Urothelium cell line (cell line): ENCODE results near the gene SIL1.
"Not testable (repeated sequence)": the region's sequence is repeated elsewhere in the genome, so short reads cannot be mapped to it uniquely, and the experiment has no call there.

Experiments used
- DNase-seq: peaks from one replicate; pipeline ENCODE4 v3.0.0; 2011; ENCODE audit warnings: low spot score, mixed read lengths
- FAIRE-seq: peaks from 2 replicates; lab custom pipeline; 2011; peaks lifted over from hg19 to GRCh38; lab: Jason Lieb, UNC

Gene SIL1

GRCh38 chr5:139113892-139114291 lies 84.3 kb downstream of the SIL1 start:
- FAIRE-seq, result no peak

DNA sequence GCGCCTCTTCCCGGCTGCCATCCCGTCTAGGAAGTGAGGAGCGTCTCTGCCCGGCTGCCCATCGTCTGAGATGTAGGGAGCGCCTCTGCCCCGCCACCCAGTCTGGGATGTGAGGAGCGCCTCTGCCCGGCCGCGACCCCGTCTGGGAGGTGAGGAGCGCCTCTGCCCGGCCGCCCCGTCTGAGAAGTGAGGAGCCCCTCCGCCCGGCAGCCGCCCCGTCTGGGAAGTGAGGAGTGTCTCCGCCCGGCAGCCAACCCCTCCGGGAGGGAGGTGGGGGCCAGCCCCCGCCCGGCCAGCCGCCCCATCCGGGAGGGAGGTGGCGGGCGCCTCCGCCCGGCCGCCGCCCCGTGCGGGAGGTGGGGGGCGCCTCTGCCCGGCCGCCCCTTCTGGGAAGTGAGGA lies 85.8 kb downstream of the SIL1 start:
- FAIRE-seq, DNase-seq: not testable (repeated sequence)

More at GRCh38 chr5:139113892-139114291, 84.3 kb downstream of the SIL1 start:
- DNase-seq, result no peak

DNA sequence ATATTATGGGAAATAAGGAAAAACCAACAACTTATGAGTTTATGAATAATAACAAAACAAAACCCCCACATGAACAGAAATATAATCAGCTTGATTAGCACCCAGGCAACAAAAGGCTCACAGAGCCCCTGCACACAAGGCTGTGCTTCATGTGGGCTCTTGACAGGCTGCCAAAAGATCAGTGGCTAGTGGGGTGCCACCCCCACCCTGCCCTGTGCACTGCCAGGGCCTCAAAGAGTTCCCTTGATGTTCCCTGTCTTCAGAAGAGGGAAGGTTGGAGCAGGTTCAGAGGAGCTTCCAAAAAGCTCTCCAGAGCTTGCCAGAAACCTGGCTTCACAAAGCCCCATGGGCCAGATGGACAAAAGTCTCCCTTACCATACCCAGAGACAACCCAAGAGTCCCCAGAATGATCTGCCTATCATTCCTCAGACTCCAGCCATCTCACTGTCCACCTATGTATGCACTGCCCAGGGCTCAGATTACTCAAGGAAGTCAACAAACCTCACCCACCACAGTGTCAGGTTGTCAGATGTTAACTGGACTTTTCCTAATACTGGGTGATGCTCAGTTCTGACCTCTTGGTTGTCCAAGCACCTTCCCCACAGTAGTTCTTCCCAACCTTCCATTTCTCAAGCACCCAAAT lies 87.5 kb downstream of the SIL1 start:
- DNase-seq, result no peak
- FAIRE-seq, result no peak

- peak; percentile 52 for DNase-seq
- no peak for FAIRE-seq
Observed at GRCh38 chr5:139108063-139108824, 89.9 kb downstream of the SIL1 start.

GRCh38 chr5:139105621-139106071 lies 92.5 kb downstream of the SIL1 start:
- no peak for FAIRE-seq
- DNase-seq, result no peak

DNA sequence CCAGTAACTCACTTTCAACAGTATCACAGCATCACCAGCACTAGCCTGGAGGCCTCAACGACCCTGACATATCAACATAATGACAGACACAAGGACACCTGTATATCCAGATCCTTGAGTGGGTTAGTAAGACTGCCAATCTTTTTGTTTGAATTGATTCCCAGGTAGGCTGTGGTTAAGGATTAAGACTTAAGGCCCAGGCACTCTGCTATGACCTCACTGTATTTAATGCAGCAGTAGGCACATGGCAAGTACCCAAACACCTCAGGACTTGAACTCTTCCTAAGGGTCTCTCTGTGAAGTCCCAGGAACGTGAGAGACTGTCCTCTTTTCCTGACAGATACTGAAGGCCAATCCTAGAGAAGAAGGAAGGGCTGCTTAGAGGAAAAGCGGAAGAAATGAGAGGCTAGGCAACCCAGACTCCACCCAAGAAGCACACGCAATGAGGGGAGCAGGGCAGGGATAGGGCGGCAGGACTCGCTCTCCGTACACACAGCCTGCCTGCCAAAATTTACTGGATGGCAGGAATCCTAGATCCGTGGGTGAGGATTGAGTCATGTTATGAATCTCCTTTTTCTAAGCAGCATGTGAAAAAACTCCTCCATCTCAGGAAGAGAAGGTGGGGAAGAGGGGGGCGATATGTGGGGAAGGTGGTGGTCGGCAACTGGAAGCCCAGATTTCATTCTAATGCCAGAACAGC lies 93.4 kb downstream of the SIL1 start:
- peak; percentile 11 for DNase-seq
- FAIRE-seq, result no peak

DNA sequence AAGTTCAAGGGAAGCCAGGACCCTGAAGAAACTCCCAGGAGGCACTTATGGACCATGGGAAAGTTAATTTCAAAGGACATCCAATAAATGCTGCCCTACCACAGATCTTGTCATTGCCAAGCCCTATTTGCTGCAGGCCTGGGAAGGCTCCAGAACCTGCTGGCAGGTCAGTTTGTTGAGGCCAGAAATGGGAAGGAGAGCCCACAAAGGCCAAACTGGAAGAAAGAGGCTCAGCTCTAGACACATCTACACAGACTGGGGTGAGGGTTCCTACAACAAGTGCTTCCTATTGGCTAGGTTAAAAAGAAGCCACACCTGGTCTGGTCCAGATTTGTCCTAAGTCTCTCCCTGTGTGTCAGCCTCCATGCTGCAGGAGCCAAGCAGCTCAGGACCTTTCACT lies 94.4 kb downstream of the SIL1 start:
- DNase-seq, result no peak
- FAIRE-seq, result no peak

DNA sequence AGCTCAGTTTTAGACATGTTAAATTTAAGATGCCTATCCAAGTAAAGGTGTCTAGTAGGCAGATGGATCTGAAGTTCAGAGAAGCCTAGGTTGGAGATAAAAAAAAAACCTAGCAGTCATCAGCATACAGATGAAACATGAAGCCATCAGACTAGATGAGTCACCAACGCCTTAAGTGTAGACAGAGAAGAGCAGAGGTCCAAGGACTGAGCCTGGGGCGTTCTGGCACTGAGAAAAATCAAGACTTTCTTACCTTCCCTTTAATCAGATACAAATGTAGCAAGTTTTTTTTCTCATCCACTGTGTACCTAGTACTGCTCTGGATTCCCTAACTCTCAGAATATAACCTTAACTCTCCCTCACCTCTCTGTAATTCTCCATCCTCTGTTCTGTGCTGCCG lies 97.3 kb downstream of the SIL1 start:
- FAIRE-seq (no peak), DNase-seq (peak; percentile 24)

GRCh38 chr5:139094154-139095131 lies 103.7 kb downstream of the SIL1 start:
- no peak for FAIRE-seq
- DNase-seq, result no peak

DNA sequence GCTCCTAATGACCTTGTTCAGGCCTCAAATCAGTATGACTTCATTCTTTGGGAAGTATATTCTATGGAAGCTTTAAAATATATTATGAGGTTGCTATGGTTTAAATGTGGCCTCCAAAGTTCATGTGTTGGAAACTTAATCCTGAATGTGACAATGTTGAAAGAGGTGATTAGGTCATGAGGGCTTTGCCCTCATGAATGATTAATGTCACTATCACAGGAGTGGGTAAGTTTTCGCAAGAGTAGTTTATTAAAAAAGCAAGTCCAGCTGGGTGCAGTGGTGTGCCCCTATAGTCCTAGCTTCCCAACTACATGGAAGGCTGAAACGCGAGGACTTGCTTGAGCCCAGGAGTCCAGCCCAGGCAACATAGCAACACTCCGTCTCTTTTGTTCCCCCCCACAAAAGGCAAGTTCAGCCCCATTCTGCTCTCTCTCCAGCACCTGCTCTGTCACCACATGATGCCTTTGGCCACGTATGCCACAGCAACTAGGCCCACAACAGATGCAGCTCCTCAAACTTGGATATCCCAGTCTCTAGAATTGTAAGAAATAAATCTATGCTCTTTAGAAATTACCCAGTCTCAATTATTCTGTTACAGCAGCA lies 105.3 kb downstream of the SIL1 start:
- no peak for FAIRE-seq
- DNase-seq, result no peak

DNA sequence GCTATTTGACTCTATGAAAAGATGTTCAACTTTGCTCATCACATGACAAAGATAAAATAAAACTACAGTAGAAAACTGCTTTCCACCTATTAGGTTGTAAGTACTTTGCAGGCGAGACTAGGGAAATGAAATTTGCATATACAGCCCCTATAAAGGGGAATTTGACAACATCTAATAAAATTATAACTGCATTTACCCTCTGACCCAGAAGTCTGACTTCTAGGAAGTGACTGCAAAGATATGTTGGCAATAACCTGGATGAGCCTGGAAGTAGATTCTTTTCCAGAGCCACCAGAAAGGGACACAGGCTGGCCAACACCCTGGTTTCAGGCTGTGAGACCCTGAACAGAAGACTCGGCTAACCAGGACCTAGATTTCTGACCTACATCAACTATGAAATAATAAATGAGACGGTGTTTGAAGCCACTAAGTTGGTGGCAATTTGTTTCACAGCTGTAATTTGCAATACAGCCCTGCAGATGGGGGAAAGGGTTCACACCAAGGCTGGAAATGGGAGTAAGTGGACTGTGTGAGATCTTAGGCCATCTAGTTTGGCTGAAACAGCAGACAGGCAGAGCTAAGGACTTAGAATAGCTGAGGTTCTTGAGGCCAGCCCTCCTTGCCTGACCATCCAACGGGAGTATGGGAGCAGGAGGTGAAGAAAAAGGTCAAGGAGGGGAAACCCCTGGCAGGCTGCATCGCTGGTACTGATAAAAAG lies 106.6 kb downstream of the SIL1 start:
- FAIRE-seq, result no peak
- no peak for DNase-seq

DNA sequence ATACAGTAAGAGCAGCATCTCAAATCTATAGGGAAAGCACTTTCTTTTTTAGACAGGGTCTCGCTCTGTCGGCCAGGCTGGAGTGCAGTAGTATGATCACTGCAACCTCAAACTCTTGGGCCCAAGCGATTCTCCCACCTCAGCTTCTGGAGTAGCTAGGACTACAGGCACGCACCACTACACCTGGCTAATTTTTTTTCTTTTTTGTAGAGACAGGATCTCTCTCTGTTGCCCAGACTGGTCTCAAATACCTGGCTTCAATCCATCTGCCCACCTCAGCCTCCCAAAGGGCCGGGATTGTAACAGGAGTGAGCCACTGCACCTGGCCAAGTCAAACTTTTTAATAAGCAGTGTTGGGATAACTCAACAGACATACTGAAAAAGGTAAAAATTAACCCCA lies 107.6 kb downstream of the SIL1 start:
- no peak for FAIRE-seq
- DNase-seq, result no peak

GRCh38 chr5:139088024-139088423 lies 110.1 kb downstream of the SIL1 start:
- DNase-seq (no peak), FAIRE-seq (no peak)

DNA sequence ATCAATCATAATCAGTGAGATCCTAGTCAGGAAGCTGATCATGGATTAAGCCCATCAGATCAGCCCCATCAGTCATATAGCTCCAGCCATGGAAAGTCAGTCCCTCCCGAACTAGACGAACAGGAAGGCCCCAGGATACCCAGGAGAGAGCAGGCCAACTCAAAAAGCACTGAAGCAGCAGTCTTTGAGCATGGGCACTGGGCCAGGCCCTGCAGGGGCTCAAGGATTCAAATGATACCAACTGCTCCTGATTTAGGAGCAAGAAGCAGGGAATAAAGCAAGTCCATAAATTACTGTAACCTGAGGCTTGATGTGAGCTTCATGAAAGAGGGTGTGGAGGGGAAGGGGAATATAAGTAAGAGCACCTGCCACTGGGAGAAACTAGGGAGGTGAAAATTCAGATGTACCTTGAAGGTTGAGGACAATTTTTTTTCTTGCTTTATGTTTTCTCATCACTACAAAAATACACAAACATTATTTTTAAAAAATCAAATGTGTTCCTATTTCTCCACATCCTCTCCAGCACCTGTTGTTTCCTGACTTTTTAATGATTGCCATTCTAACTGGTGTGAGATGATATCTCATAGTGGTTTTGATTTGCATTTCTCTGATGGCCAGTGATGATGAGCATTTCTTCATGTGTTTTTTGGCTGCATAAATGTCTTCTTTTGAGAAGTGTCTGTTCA lies 115.2 kb downstream of the SIL1 start:
- no peak for DNase-seq
- no peak for FAIRE-seq

DNA sequence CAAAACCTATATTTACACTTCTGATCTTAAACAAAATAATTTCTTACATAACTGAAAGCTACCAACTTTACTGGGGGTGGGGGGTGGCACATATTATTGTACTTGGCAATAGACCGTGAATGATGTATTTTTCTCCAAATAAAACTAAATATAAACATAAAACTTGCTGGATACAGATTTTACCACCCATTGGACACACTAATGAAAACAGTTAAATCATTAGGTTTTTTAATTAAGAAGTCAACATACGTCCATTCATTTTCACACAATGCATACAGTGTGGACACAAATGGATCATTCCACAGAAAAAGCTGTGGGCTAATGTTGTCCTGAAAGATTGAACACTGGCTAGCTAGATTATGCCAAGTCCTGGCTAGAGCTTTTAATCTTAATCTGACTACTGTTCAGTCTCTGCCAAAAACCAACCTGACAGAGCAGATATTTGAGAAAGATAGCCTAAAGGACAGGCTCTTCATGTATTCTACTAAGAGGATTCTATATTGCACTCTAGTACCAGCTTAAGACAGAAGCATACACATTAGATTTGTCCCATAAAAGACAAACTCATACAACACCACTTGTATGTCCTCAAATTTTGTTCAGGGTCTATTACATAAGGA lies 118.1 kb downstream of the SIL1 start:
- FAIRE-seq (no peak), DNase-seq (no peak)

DNA sequence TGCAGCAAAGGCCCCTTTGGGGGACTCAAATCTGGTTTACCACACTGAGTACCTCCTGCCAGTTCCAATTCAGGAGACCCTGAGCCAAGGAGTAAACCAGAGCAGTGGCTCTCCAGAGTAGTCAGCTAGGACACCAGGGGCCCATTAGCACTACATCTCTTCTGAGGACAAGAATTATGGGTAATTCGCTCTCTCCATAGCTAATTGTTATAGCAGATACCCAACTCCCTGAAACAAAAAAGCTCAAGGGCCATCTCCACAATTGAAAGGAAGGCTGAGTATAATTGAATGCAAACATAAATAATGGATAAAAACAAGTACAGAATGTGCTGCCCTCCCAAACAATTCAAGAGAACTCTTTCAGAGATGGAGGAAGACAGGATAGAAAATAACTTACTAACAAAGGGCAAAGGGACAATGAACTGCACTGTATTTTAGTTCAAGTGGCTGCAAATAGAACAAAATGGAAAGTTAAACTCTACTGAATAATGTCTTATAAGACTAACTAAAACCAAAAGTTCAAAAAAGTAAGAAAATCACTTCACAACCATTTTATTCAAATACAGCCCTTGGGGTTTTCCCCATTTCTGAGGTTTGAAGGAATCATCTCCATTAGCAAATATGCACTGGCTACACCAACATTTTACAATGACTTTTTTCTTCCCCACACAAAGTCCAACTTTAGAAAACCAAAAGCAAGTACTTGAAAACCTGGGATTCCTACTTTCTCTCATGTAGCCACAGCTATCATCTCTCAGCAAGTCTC lies 118.8 kb downstream of the SIL1 start:
- DNase-seq (no peak), FAIRE-seq (no peak)

GRCh38 chr5:139078345-139078744 lies 119.8 kb downstream of the SIL1 start:
- FAIRE-seq (no peak), DNase-seq (no peak)

DNA sequence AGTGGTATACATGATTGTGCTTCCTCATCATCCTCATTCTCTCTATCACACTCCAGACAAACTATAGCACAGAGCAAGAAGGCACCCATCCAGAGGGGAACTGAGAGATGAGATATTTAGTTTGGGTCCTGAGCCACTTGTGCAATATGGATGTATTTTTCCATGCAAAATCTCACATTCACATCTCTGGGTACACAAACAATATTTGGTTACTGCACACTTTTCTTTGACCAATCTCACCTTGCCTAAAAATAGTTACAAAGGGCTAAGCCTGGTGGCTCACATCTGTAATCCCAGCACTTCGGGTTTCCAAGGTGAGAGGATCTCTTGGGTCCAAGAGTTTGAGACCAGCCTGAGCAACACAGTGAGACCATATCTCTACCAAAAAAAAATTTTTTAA lies 120.3 kb downstream of the SIL1 start:
- FAIRE-seq (no peak), DNase-seq (no peak)
